AG04449 (cell line): ENCODE data around the gene LPAR1.

Experiments
- CTCF ChIA-PET: fragments of 350-600 bp; formaldehyde crosslinking; extraction: SDS; loops from one replicate; lab custom pipeline; 2021; ENCODE audit warnings: antibody characterized with exemption; lab: Yijun Ruan, JAX
- POLR2A ChIA-PET: fragments of 400-600, 350-600 bp; formaldehyde crosslinking; extraction: SDS; loops from one replicate; lab custom pipeline; 2020; ENCODE audit warnings: antibody characterized with exemption, inconsistent platforms; lab: Yijun Ruan, JAX
- DNase-seq: peaks from one replicate; pipeline ENCODE4 v3.0.0-alpha.2; 2010; ENCODE audit warnings: low read depth, low spot score
- H3K4me3 ChIP-seq: 2 replicates; pipeline ENCODE4 v1.5.1; 2011; ENCODE audit warnings: low read depth, mild to moderate bottlenecking, control low read depth, low read length
- CTCF ChIP-seq: IDR thresholded peaks from one replicate; pipeline ENCODE4 v1.5.1; 2011; ENCODE audit warnings: mild to moderate bottlenecking, moderate library complexity, low read length, control low read depth, inconsistent platforms; ENCODE audit not compliant: insufficient read depth; ENCODE audit errors: missing control alignments

The LPAR1 gene

DNA sequence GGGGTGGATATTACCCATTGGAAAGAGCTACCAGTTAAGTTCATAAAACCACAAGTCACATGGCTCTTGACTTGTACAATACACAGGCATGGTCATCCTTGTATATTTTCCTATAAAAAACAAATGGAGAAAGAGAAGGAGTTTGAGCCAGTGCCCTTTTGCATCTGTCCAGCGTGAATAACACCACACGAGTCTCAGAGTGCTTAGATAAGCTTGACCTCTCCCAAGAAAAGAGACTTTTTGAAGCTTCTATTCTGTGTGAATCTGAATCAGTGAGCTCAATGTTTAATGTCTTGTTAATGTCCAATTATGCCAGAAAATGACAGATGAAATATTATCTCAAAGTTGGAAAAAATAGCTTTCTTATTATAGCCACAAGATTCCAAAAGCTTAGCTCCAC is 30.9 kb upstream of the LPAR1 start:
- H3K4me3 ChIP-seq, result no peak overlapping the region
- ChIA-PET CTCF (interaction anchor here (0.9 to 1.5 kb wide), 3 partner anchors 11 to 55 kb away, joined by 3 to 4 read pairs (median 3); no protein-coding TSS in a partner anchor), POLR2A (no interaction called here)
- TF ChIP-seq CTCF, result no peak
- no peak for DNase-seq

DNA sequence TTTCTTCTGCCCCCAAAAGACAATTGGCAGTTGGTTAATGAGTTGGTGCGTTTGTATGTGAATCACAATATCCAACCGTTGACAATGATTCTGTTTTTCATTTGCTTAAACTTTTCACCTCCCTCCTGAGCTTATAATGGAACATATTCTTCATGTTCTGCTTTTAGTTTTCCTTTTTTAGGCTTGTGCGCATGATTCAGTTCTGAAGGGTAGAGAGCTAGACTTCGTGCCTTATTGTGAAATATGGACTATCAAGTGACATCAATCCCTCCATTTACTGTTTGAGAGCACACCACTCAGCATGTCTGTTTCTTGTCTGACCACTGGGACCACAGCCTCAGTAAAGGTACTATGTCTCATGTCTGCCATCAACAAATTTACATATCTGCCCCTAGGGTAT is 30.5 kb upstream of the LPAR1 start:
- ChIA-PET POLR2A (no interaction called here), CTCF (interaction anchor here (0.9 to 1.5 kb wide), 3 partner anchors 10 to 56 kb away, joined by 3 to 4 read pairs (median 3); no protein-coding TSS in a partner anchor)
- H3K4me3 ChIP-seq, result no peak overlapping the region
- DNase-seq, result no peak
- no peak for TF ChIP-seq CTCF

DNA sequence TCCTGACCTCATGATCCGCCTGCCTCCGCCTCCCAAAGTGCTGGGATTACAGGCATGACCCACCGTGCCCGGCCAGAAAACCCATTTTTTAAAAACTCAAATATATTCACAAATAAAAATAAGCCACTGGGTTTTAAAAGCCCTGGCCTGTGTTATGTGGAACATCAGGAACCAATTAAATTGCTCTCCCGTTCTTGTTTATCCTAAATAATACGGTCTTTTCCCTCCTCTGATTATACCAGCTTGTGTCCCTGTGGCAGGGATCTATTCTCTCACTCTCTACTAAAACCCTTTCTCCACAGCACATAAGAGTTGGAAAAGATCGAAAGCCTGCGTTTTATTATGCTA is 30.1 kb upstream of the LPAR1 start:
- POLR2A ChIA-PET, result no interaction called here
- CTCF ChIA-PET, result interaction anchor here (1.0 to 1.5 kb wide), 2 partner anchors 10 to 12 kb away, joined by 3 to 4 read pairs; no protein-coding TSS in a partner anchor

DNA sequence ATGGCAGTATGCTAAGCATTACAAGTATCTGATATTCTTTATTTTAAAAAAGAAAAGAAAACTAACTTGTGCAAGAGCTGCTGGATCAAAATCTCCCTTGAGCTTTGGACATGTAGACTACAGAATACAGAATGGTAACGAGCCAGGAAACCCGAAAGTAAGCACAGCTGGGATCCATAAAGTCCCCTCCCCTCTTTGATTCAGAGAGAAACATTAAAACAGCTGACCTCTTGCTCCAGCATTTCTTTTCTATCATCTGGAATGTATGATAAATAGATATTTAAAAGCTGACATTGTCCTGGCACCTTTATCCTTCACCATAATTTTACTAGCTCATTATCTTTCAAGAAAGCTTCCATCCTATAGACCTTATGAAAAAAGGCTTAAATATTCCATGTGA is 28.2 kb upstream of the LPAR1 start:
- DNase-seq, result no peak
- POLR2A ChIA-PET, result no interaction called here
- H3K4me3 ChIP-seq, result no peak overlapping the region
- CTCF ChIA-PET, result no interaction called here
- TF ChIP-seq CTCF, result no peak

More for the DNA sequence above, 30.1 kb upstream of the LPAR1 start:
- no peak overlapping the region for H3K4me3 ChIP-seq
- no peak for TF ChIP-seq CTCF
- DNase-seq, result no peak

DNA sequence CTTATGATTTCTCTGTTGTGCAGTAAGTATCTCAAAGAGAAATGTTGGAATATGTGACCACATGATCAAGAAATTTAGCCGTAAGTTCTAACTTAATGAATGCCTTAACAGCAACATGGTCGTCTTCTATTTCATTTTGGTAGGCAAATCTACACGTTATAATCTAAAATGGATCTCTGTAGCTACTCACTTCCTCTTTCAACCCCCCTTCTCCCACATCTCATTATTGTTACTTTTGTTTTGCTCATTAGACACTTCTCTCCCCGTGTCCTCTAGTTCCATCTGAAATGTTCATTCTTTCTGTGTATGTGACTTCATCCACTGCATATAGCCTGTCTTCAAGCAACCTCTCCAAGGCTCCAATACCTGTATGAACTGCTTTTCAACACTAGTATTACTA is 27.1 kb upstream of the LPAR1 start:
- no peak for DNase-seq
- TF ChIP-seq CTCF, result no peak
- ChIA-PET POLR2A (no interaction called here), CTCF (no interaction called here)
- no peak overlapping the region for H3K4me3 ChIP-seq

GRCh38 chr9:111064160-111064837 is 26.0 kb upstream of the LPAR1 start:
- ChIA-PET CTCF (no interaction called here), POLR2A (no interaction called here)
- DNase-seq, result no peak
- TF ChIP-seq CTCF, result no peak
- no peak overlapping the region for H3K4me3 ChIP-seq
